ENCODE data around the gene NPAT. TPM values are rescaled to one million over a fixed set of nuclear protein-coding genes. Genes with fewer than 3 reads are reported as not detected.

NPAT gene
- polyA plus RNA-seq, 1 donor (not counting 4 experiments of a cell fraction or from before 2014, with no cell fraction given): 8.0 TPM

DNA sequence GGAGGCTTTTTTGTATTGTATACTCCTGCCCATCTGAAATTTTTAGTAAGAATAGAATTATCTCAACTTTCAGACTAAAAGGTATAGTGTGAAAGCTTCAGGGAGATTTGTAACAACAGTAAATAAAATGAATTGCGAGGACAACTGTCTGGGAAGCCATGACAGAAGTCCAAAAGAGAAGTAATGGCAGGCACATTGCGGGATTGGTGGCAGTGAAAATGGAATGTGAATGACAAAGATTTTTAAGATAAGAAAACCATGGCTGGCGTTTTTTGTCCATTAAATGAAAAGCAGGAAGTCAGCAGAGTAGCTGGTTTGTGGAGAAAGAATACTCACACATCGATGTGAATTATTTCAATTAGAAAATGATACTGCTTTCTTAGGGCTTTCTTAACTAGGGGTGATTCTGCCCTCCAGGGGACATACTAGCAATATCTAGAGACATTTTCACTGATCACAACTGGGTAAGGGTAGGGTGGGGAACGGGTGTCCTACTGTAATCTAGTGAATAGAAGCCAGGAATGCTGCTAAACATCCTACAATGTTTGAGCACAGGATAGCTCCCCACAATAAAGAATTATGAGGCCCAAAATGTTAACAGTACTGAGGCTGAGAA lies 1.6 kb downstream of the NPAT start:
- H3K27me3 ChIP-seq (ENCODE audit: control insufficient read depth, extremely low read depth, insufficient read depth, low read length): no peaks in the 10 kb centered on the region
- peaks cover 3% of the 10 kb centered on the region for H4K20me1 ChIP-seq (ENCODE audit: control insufficient read depth, extremely low read depth, insufficient read depth, low read length)
- H3K4me3 ChIP-seq (ENCODE audit: control insufficient read depth in 2 of 3, extremely low read depth in 1 of 3, insufficient read depth in 2 of 3, low read depth in 1 of 3, low read length in 3 of 3): peak overlapping the region; percentile 57 to 89 (median 79)
- H3K4me2 ChIP-seq (ENCODE audit: control insufficient read depth, extremely low read depth, insufficient read depth, low read depth, low read length): peak overlapping the region; percentile 92
- peak overlapping the region; percentile 96 for H3K9ac ChIP-seq (ENCODE audit: control insufficient read depth, extremely low read depth, insufficient read depth, low read length)
- no peaks in the 10 kb centered on the region for H3K9me1 ChIP-seq (ENCODE audit: control insufficient read depth, extremely low read depth, insufficient read depth, low read length)
- peaks cover 18% of the 10 kb centered on the region for H3K4me1 ChIP-seq (ENCODE audit: control insufficient read depth, extremely low read depth, insufficient read depth, low read length)
- H3K36me3 ChIP-seq (ENCODE audit: control insufficient read depth in 2 of 2, extremely low read depth in 1 of 2, insufficient read depth in 2 of 2, low read length in 2 of 2): no peaks in the 10 kb centered on the region
- peaks cover 81% of the 10 kb centered on the region for H3K79me2 ChIP-seq (ENCODE audit: control insufficient read depth, insufficient read depth, low read length)
- FAIRE-seq (no peak), DNase-seq (ENCODE audit: low read depth, low spot score) (no peak)
- no peaks in the 10 kb centered on the region for H3K9me3 ChIP-seq (ENCODE audit: control insufficient read depth, low read depth, low read length)
- H2AFZ ChIP-seq (ENCODE audit: control insufficient read depth, low read length): no peak overlapping the region
- TF ChIP-seq EZH2 (IDR thresholded peaks at IDR 0.05; ENCODE audit: low read length): no peak
- TF ChIP-seq, protein P1, sequence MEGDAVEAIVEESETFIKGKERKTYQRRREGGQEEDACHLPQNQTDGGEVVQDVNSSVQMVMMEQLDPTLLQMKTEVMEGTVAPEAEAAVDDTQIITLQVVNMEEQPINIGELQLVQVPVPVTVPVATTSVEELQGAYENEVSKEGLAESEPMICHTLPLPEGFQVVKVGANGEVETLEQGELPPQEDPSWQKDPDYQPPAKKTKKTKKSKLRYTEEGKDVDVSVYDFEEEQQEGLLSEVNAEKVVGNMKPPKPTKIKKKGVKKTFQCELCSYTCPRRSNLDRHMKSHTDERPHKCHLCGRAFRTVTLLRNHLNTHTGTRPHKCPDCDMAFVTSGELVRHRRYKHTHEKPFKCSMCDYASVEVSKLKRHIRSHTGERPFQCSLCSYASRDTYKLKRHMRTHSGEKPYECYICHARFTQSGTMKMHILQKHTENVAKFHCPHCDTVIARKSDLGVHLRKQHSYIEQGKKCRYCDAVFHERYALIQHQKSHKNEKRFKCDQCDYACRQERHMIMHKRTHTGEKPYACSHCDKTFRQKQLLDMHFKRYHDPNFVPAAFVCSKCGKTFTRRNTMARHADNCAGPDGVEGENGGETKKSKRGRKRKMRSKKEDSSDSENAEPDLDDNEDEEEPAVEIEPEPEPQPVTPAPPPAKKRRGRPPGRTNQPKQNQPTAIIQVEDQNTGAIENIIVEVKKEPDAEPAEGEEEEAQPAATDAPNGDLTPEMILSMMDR (optimal IDR thresholded peaks at IDR 0.05 in 1 of 3, IDR thresholded peaks at IDR 0.05 in 1 of 3, conservative IDR thresholded peaks at IDR 0.05 in 1 of 3; ENCODE audit: extremely low read depth in 1 of 3, insufficient read depth in 2 of 3, low read length in 3 of 3): no peak
- dilution Hi-C loops (cut with MboI; ENCODE audit: extremely low pct_ligation_motif_present, low sequenced_read_pairs): no loop called here
- peak overlapping the region; percentile 95 for H3K27ac ChIP-seq (ENCODE audit: control insufficient read depth, insufficient read depth, low read length)

DNA sequence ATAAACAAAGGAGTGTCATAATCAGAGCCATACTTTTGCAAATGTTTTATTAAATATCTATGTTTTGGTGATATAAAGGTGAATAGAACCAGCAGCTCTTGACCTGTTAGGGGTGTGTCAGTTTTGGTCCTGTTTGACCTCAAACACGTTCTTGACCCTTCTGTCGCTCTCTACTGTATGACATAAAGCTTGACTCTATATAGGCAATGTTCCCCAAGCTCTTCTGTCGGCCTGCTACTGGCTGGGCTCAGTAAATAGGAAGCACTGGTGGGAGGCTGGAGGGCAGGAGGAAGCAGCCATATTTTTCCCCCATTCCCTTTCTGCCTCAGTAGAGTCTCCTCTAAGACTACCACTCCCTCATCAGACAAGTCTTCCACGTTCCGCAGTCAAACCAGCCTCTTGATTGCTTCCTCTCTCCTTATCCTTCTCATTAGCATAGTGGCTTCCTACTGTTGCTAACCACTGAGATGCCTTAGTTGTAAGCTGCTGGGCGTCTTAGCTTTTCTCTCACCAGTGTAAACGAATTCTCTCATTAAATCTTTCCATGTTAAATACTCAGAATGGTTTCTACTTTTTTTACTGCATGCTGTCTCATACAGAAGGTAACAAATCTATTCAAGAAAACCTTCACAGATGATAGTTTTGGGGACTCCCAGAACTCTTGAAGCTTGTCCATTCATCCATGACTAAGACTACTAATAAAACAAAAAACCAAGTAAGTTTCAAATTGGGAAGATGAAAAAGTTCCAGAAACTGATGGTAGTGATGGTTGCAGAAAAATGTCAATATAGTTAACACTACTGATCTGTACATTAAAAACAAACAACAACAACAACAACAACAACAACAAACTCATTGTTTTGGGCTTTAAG lies 3.3 kb downstream of the NPAT start:
- FAIRE-seq: no peak

More for the DNA sequence above, 3.3 kb downstream of the NPAT start:
- Histone ChIP-seq H3K9me1 (ENCODE audit: control insufficient read depth, extremely low read depth, insufficient read depth, low read length) (no peaks in the 10 kb centered on the region), H3K4me1 (ENCODE audit: control insufficient read depth, extremely low read depth, insufficient read depth, low read length) (peaks cover 16% of the 10 kb centered on the region), H3K36me3 (ENCODE audit: control insufficient read depth in 2 of 2, extremely low read depth in 1 of 2, insufficient read depth in 2 of 2, low read length in 2 of 2) (no peaks in the 10 kb centered on the region), H3K27me3 (ENCODE audit: control insufficient read depth, extremely low read depth, insufficient read depth, low read length) (no peaks in the 10 kb centered on the region), H3K79me2 (ENCODE audit: control insufficient read depth, insufficient read depth, low read length) (peaks cover 78% of the 10 kb centered on the region), H3K4me2 (ENCODE audit: control insufficient read depth, extremely low read depth, insufficient read depth, low read depth, low read length) (no peak overlapping the region), H3K9me3 (ENCODE audit: control insufficient read depth, low read depth, low read length) (no peaks in the 10 kb centered on the region), H3K9ac (ENCODE audit: control insufficient read depth, extremely low read depth, insufficient read depth, low read length) (no peak overlapping the region), H3K4me3 (ENCODE audit: control insufficient read depth in 2 of 3, extremely low read depth in 1 of 3, insufficient read depth in 2 of 3, low read depth in 1 of 3, low read length in 3 of 3) (no peak overlapping the region), H4K20me1 (ENCODE audit: control insufficient read depth, extremely low read depth, insufficient read depth, low read length) (peaks cover 3% of the 10 kb centered on the region), H2AFZ (ENCODE audit: control insufficient read depth, low read length) (no peak overlapping the region), H3K27ac (ENCODE audit: control insufficient read depth, insufficient read depth, low read length) (no peak overlapping the region)
- no peak for DNase-seq (ENCODE audit: low read depth, low spot score)
- dilution Hi-C loops (cut with MboI; ENCODE audit: extremely low pct_ligation_motif_present, low sequenced_read_pairs): no loop called here
- TF ChIP-seq, protein P1 (optimal IDR thresholded peaks at IDR 0.05 in 1 of 3, IDR thresholded peaks at IDR 0.05 in 1 of 3, conservative IDR thresholded peaks at IDR 0.05 in 1 of 3; ENCODE audit: extremely low read depth in 1 of 3, insufficient read depth in 2 of 3, low read length in 3 of 3): no peak
- no peak for TF ChIP-seq EZH2 (IDR thresholded peaks at IDR 0.05; ENCODE audit: low read length)

Measured in keratinocyte (primary cell).